Stomach (tissue), 9 donors: Measurements from ENCODE around the gene CPVL. TPM values are rescaled to one million over a fixed set of nuclear protein-coding genes. Genes with fewer than 3 reads are reported as not detected.

Experiments used
- DNase-seq, 2 donors: peaks; one replicate each; pipeline versions ENCODE4 v3.0.0 to v3.0.0-alpha.2; 2013 to 2019
- H3K27ac ChIP-seq, 5 donors: fragments of 200-600 bp in 4 of 5; sonication (generic) in 4 of 5; one replicate each; pipeline ENCODE4 v1.5.1; 2013 to 2019; ENCODE audit warnings: mild to moderate bottlenecking in 1 of 5, moderate library complexity in 1 of 5
- H3K27me3 ChIP-seq, 3 donors: fragments of 200-600 bp; sonication (generic); one replicate each; pipeline ENCODE4 v1.5.1; 2017 to 2019; ENCODE audit warnings: mixed run types in 1 of 3
- H3K36me3 ChIP-seq, 4 donors: fragments of 200-600 bp; sonication (generic); 1 replicate in 3 of 4; 2 replicates in 1 of 4; pipeline ENCODE4 v1.5.1; 2016 to 2019
- H3K4me1 ChIP-seq, 4 donors: fragments of 200-600 bp; sonication (generic); one replicate each; pipeline ENCODE4 v1.5.1; 2016 to 2019
- H3K4me3 ChIP-seq, 4 donors: fragments of 200-600 bp; sonication (generic) in 3 of 4; one replicate each; pipeline ENCODE4 v1.5.1; 2016 to 2019; ENCODE audit warnings: mild to moderate bottlenecking in 1 of 4
- H3K9me3 ChIP-seq, 4 donors: fragments of 200-600 bp; sonication (generic); one replicate each; pipeline ENCODE4 v1.5.1; 2016 to 2019
- CTCF ChIP-seq, 7 experiments: fragments of 450-650 bp in 4 of 7; fragments of 200-600 bp in 3 of 7; sonication (generic) in 3 of 7; IDR thresholded peaks; one replicate each; pipeline ENCODE4 v1.5.1; 2016 to 2019; ENCODE audit warnings: antibody characterized with exemption in 7 of 7, control low read depth in 2 of 7, mild to moderate bottlenecking in 1 of 7
- EP300 ChIP-seq: sonication (generic); formaldehyde crosslinking; IDR thresholded peaks from one replicate; pipeline ENCODE4 v1.6.1; 2017; ENCODE audit warnings: antibody characterized with exemption
- POLR2A ChIP-seq, 4 donors: fragments of 450-650 bp; IDR thresholded peaks; one replicate each; pipeline ENCODE4 v1.6.1; 2016; ENCODE audit warnings: antibody characterized with exemption in 4 of 4, control low read depth in 2 of 4, mild to moderate bottlenecking in 1 of 4, moderate library complexity in 1 of 4
- POLR2AphosphoS5 ChIP-seq, 3 donors: sonication (generic); formaldehyde crosslinking; IDR thresholded peaks; one replicate each; pipeline ENCODE4 v1.6.1; 2016; ENCODE audit warnings: antibody characterized with exemption in 3 of 3
- WGBS, 5 donors: extraction: QIAGEN DNeasy Blood & Tissue Kit in 3 of 5; methylation state at CpG; one replicate each; pipeline versions ENCODE4 v1.1.5 to v1.1.7; 2013 to 2018; 5-methylcytosine and 5-hydroxymethylcytosine counted together
- intact Hi-C: fragments of 100-400 bp; cut with DNase I; formaldehyde crosslinking; loops from one replicate; pipeline ENCODE4 v1.15.1; 2023; ENCODE audit warnings: low total_unique reads
- polyA plus RNA-seq, 3 donors: library from polyadenylated mRNA; stranded (reverse); fragments of 200-250 nt; gene quantifications; one replicate each; pipeline ENCODE4 v1.2.3, GENCODE V29; 2013
- total RNA-seq, 5 donors: library from RNA; depleted of rRNA; stranded (reverse); fragments of >200 nt; gene quantifications; one replicate each; pipeline versions ENCODE4 v1.1.0 to v1.2.3, GENCODE V29; 2014 to 2016
- donor health status: healthy with polysubstance abuse.
- donor health status: Bipolar disorder and iron deficiency.
- donor health status: healthy.

Gene CPVL
- total and polyA plus RNA-seq, 8 donors, result 4.1 to 24.3 (median 17.5) TPM; not detected in 3

- Histone ChIP-seq H3K4me3 (no peak overlapping the region), H3K9me3 (no peaks in the 10 kb centered on the region), H3K27me3 (no peaks in the 10 kb centered on the region), H3K27ac (no peak overlapping the region), H3K4me1 (no peaks in the 10 kb centered on the region), H3K36me3 (no peaks in the 10 kb centered on the region)
- intact Hi-C loops, result no loop called here
- WGBS, 5 donors, result 77 to 86% (median 81%) methylated on average over 2 of the region's 2 CpGs
- DNase-seq, result no peak
- TF ChIP-seq EP300 (no peak), POLR2AphosphoS5 (IDR thresholded peaks at IDR 0.05) (no peak), POLR2A (IDR thresholded peaks at IDR 0.05) (no peak), CTCF (IDR thresholded peaks at IDR 0.05) (no peak)
These were observed 82.5 kb downstream of the CPVL start for GRCh38 chr7:29063872-29064271.

- intact Hi-C loops, result no loop called here
- WGBS, 5 donors, result 78 to 91% (median 87%) methylated on average over 3 of the region's 3 CpGs
- H3K4me1 ChIP-seq, result no peaks in the 10 kb centered on the region
- no peaks in the 10 kb centered on the region for H3K9me3 ChIP-seq
- no peaks in the 10 kb centered on the region for H3K36me3 ChIP-seq
- peak in 1 of 2 donors; percentile 41 for DNase-seq
- H3K27ac ChIP-seq, result no peak overlapping the region
- no peaks in the 10 kb centered on the region for H3K27me3 ChIP-seq
- no peak for TF ChIP-seq POLR2A (IDR thresholded peaks at IDR 0.05)
- TF ChIP-seq CTCF (IDR thresholded peaks at IDR 0.05), result no peak
- TF ChIP-seq POLR2AphosphoS5 (IDR thresholded peaks at IDR 0.05), result no peak
- no peak for TF ChIP-seq EP300
- H3K4me3 ChIP-seq, result no peak overlapping the region
These were observed 83.1 kb downstream of the CPVL start for GRCh38 chr7:29063236-29063635.

- no peak for DNase-seq
- Histone ChIP-seq H3K27ac (no peak overlapping the region), H3K4me3 (no peak overlapping the region), H3K9me3 (no peaks in the 10 kb centered on the region), H3K36me3 (no peaks in the 10 kb centered on the region), H3K4me1 (no peaks in the 10 kb centered on the region), H3K27me3 (no peaks in the 10 kb centered on the region)
- intact Hi-C loops, result no loop called here
- no peak for TF ChIP-seq EP300
- no peak for TF ChIP-seq POLR2A (IDR thresholded peaks at IDR 0.05)
- TF ChIP-seq POLR2AphosphoS5 (IDR thresholded peaks at IDR 0.05), result no peak
- TF ChIP-seq CTCF (IDR thresholded peaks at IDR 0.05), result no peak
These were observed 93.0 kb downstream of the CPVL start for GRCh38 chr7:29053105-29053872.

- no peaks in the 10 kb centered on the region for H3K27me3 ChIP-seq
- intact Hi-C loops, result no loop called here
- H3K36me3 ChIP-seq, result no peaks in the 10 kb centered on the region
- TF ChIP-seq POLR2A (IDR thresholded peaks at IDR 0.05) (no peak), POLR2AphosphoS5 (IDR thresholded peaks at IDR 0.05) (no peak), EP300 (no peak), CTCF (IDR thresholded peaks at IDR 0.05) (no peak)
- no peaks in the 10 kb centered on the region for H3K9me3 ChIP-seq
- DNase-seq, result no peak
- H3K4me3 ChIP-seq, result no peak overlapping the region
- no peak overlapping the region for H3K27ac ChIP-seq
- peaks cover 0 to 23% (median 18%) of the 10 kb centered on the region in 4 donors for H3K4me1 ChIP-seq
- WGBS, 5 donors, result 94 to 98% (median 96%) methylated on average over 2 of the region's 2 CpGs
These were observed 99.4 kb downstream of the CPVL start for GRCh38 chr7:29046978-29047377.
